ENCODE data around the gene C9orf152. TPM values are rescaled to one million over a fixed set of nuclear protein-coding genes. Genes with fewer than 3 reads are reported as not detected.

The C9orf152 gene
- polyA plus RNA-seq, 1 donor (not counting 4 experiments of a cell fraction or from before 2014, with no cell fraction given): not detected

GRCh38 chr9:110189559-110190320 lies 18.2 kb downstream of the C9orf152 start:
- H3K4me2 ChIP-seq (ENCODE audit: control insufficient read depth, extremely low read depth, insufficient read depth, low read depth, low read length): no peak overlapping the region
- dilution Hi-C loops (cut with MboI; ENCODE audit: extremely low pct_ligation_motif_present, low sequenced_read_pairs): loop anchor here (10.0 kb wide), 1 partner anchor 425 kb away; no protein-coding TSS in a partner anchor
- H4K20me1 ChIP-seq (ENCODE audit: control insufficient read depth, extremely low read depth, insufficient read depth, low read length): no peaks in the 10 kb centered on the region
- H3K9me1 ChIP-seq (ENCODE audit: control insufficient read depth, extremely low read depth, insufficient read depth, low read length): peaks cover 2% of the 10 kb centered on the region
- peaks cover 13% of the 10 kb centered on the region for H3K4me1 ChIP-seq (ENCODE audit: control insufficient read depth, extremely low read depth, insufficient read depth, low read length)
- H3K9ac ChIP-seq (ENCODE audit: control insufficient read depth, extremely low read depth, insufficient read depth, low read length): no peak overlapping the region
- no peak overlapping the region for H2AFZ ChIP-seq (ENCODE audit: control insufficient read depth, low read length)
- no peak overlapping the region for H3K27ac ChIP-seq (ENCODE audit: control insufficient read depth, insufficient read depth, low read length)
- no peaks in the 10 kb centered on the region for H3K9me3 ChIP-seq (ENCODE audit: control insufficient read depth, low read depth, low read length)
- FAIRE-seq (no peak), DNase-seq (ENCODE audit: low read depth, low spot score) (no peak)
- H3K79me2 ChIP-seq (ENCODE audit: control insufficient read depth, insufficient read depth, low read length): no peaks in the 10 kb centered on the region
- no peaks in the 10 kb centered on the region for H3K36me3 ChIP-seq (ENCODE audit: control insufficient read depth in 2 of 2, extremely low read depth in 1 of 2, insufficient read depth in 2 of 2, low read length in 2 of 2)
- TF ChIP-seq CTCF (optimal IDR thresholded peaks at IDR 0.05 in 1 of 3, IDR thresholded peaks at IDR 0.05 in 1 of 3, conservative IDR thresholded peaks at IDR 0.05 in 1 of 3; ENCODE audit: extremely low read depth in 1 of 3, insufficient read depth in 2 of 3, low read length in 3 of 3) (no peak), EZH2 (IDR thresholded peaks at IDR 0.05; ENCODE audit: low read length) (no peak)
- H3K4me3 ChIP-seq (ENCODE audit: control insufficient read depth in 2 of 3, extremely low read depth in 1 of 3, insufficient read depth in 2 of 3, low read depth in 1 of 3, low read length in 3 of 3): no peak overlapping the region
- H3K27me3 ChIP-seq (ENCODE audit: control insufficient read depth, extremely low read depth, insufficient read depth, low read length): no peaks in the 10 kb centered on the region

DNA sequence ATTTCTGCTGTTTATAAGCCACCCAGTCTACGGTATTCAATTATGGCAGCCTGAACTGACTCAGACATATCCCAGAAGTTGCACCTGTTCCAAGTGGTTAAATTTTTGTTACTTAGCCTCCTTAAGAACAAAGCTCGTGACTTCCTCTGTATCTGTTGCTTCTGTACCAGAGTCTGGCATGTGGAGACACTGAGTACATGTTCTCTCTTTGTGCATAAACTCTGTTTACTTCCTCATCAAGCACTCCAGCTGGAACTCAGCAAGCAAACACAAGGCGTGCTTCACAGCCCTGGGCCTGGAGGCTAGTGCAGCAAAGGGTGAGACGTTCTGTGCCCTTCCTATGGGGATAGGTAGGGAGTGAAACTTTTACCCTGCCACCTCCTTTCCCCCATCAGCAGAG lies 19.0 kb downstream of the C9orf152 start:
- no peak overlapping the region for H2AFZ ChIP-seq (ENCODE audit: control insufficient read depth, low read length)
- no peak overlapping the region for H3K27ac ChIP-seq (ENCODE audit: control insufficient read depth, insufficient read depth, low read length)
- FAIRE-seq (no peak), DNase-seq (ENCODE audit: low read depth, low spot score) (no peak)
- H3K9me3 ChIP-seq (ENCODE audit: control insufficient read depth, low read depth, low read length): no peaks in the 10 kb centered on the region
- H3K36me3 ChIP-seq (ENCODE audit: control insufficient read depth in 2 of 2, extremely low read depth in 1 of 2, insufficient read depth in 2 of 2, low read length in 2 of 2): no peaks in the 10 kb centered on the region
- peaks cover 2% of the 10 kb centered on the region for H3K9me1 ChIP-seq (ENCODE audit: control insufficient read depth, extremely low read depth, insufficient read depth, low read length)
- H3K9ac ChIP-seq (ENCODE audit: control insufficient read depth, extremely low read depth, insufficient read depth, low read length): no peak overlapping the region
- dilution Hi-C loops (cut with MboI; ENCODE audit: extremely low pct_ligation_motif_present, low sequenced_read_pairs): no loop called here
- no peaks in the 10 kb centered on the region for H4K20me1 ChIP-seq (ENCODE audit: control insufficient read depth, extremely low read depth, insufficient read depth, low read length)
- H3K4me3 ChIP-seq (ENCODE audit: control insufficient read depth in 2 of 3, extremely low read depth in 1 of 3, insufficient read depth in 2 of 3, low read depth in 1 of 3, low read length in 3 of 3): no peak overlapping the region
- no peaks in the 10 kb centered on the region for H3K27me3 ChIP-seq (ENCODE audit: control insufficient read depth, extremely low read depth, insufficient read depth, low read length)
- peaks cover 13% of the 10 kb centered on the region for H3K4me1 ChIP-seq (ENCODE audit: control insufficient read depth, extremely low read depth, insufficient read depth, low read length)
- H3K4me2 ChIP-seq (ENCODE audit: control insufficient read depth, extremely low read depth, insufficient read depth, low read depth, low read length): no peak overlapping the region
- TF ChIP-seq CTCF (optimal IDR thresholded peaks at IDR 0.05 in 1 of 3, IDR thresholded peaks at IDR 0.05 in 1 of 3, conservative IDR thresholded peaks at IDR 0.05 in 1 of 3; ENCODE audit: extremely low read depth in 1 of 3, insufficient read depth in 2 of 3, low read length in 3 of 3) (no peak), EZH2 (IDR thresholded peaks at IDR 0.05; ENCODE audit: low read length) (no peak)
- H3K79me2 ChIP-seq (ENCODE audit: control insufficient read depth, insufficient read depth, low read length): no peaks in the 10 kb centered on the region

All from keratinocyte (primary cell).